Measurements from ENCODE around the gene MAP3K3.

DNA sequence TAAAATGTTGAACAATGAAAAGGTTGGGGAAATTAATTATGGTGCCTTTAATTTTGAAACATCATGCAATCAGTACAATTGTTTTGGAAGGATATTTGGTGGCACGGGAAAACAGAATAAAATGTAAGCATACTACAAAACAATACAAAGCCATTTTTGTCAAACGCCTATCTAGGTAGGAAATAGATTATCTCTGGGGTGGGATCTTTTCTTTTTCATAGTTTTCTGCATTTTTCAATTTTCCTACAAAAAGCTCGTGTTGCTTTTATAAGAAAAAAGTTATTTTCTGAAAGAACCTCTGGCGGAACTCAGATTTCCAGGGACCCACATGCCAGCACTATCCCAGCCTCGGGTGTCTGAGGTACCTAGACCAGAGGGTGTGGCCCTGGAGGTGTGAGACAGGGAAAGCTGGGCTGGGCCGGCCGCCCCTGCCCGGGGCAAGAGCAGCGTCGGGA lies 961 bp upstream of the MAP3K3 start:
- TF ChIP-seq, protein P1, sequence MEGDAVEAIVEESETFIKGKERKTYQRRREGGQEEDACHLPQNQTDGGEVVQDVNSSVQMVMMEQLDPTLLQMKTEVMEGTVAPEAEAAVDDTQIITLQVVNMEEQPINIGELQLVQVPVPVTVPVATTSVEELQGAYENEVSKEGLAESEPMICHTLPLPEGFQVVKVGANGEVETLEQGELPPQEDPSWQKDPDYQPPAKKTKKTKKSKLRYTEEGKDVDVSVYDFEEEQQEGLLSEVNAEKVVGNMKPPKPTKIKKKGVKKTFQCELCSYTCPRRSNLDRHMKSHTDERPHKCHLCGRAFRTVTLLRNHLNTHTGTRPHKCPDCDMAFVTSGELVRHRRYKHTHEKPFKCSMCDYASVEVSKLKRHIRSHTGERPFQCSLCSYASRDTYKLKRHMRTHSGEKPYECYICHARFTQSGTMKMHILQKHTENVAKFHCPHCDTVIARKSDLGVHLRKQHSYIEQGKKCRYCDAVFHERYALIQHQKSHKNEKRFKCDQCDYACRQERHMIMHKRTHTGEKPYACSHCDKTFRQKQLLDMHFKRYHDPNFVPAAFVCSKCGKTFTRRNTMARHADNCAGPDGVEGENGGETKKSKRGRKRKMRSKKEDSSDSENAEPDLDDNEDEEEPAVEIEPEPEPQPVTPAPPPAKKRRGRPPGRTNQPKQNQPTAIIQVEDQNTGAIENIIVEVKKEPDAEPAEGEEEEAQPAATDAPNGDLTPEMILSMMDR (conservative IDR thresholded peaks at IDR 0.05 in 1 of 2, IDR thresholded peaks at IDR 0.05 in 1 of 2; ENCODE audit: extremely low read depth in 1 of 2, insufficient read depth in 1 of 2, low read depth in 1 of 2, low read length in 2 of 2): no peak
- TF ChIP-seq EZH2 (IDR thresholded peaks at IDR 0.05; ENCODE audit: borderline replicate concordance, low read length): no peak
